ENCODE data around the gene ALOXE3. TPM values are rescaled to one million over a fixed set of nuclear protein-coding genes. Genes with fewer than 3 reads are reported as not detected.
"Not testable (repeated sequence)": the region's sequence is repeated elsewhere in the genome, so short reads cannot be mapped to it uniquely, and the experiment has no call there.

Gene ALOXE3
- total RNA-seq, 1 donor from 2014 or later = 0.47 TPM

GRCh38 chr17:8091033-8091687 is 27.2 kb downstream of the ALOXE3 start:
- DNase-seq = no peak

- no peak for DNase-seq
Measured at GRCh38 chr17:8089728-8090127, 28.6 kb downstream of the ALOXE3 start.

GRCh38 chr17:8087952-8088230 is 30.4 kb downstream of the ALOXE3 start:
- no peak for DNase-seq

GRCh38 chr17:8087075-8087951 is 31.0 kb downstream of the ALOXE3 start, which contains the start of gene ALOX12B:
Gene ALOX12B, minus strand, starts transcription at chr17:8087716. Its CDS starts 274 bp downstream, at chr17:8087442.
- no peak for DNase-seq

GRCh38 chr17:8084250-8084649 is 34.1 kb downstream of the ALOXE3 start:
- no peak for DNase-seq

GRCh38 chr17:8082292-8082691 is 36.0 kb downstream of the ALOXE3 start:
- DNase-seq = no peak

GRCh38 chr17:8081876-8082275 is 36.4 kb downstream of the ALOXE3 start:
- no peak for DNase-seq

GRCh38 chr17:8080799-8081219 is 37.5 kb downstream of the ALOXE3 start:
- no peak for DNase-seq

GRCh38 chr17:8080208-8080798 is 38.0 kb downstream of the ALOXE3 start:
- DNase-seq = no peak

- peak; percentile 37 for DNase-seq
Measured at GRCh38 chr17:8079291-8080207, 38.8 kb downstream of the ALOXE3 start.

- DNase-seq = not testable (repeated sequence)
Measured at GRCh38 chr17:8077939-8078338, 40.4 kb downstream of the ALOXE3 start.

- DNase-seq = no peak
Measured at GRCh38 chr17:8076502-8077266, 41.6 kb downstream of the ALOXE3 start.

GRCh38 chr17:8075574-8076342 is 42.6 kb downstream of the ALOXE3 start:
- no peak for DNase-seq

GRCh38 chr17:8075081-8075480 is 43.2 kb downstream of the ALOXE3 start:
- DNase-seq = no peak

- no peak for DNase-seq
Measured at GRCh38 chr17:8074554-8074953, 43.8 kb downstream of the ALOXE3 start.

GRCh38 chr17:8073627-8074484 is 44.5 kb downstream of the ALOXE3 start:
- DNase-seq = no peak

- no peak for DNase-seq
Measured at GRCh38 chr17:8072729-8073461, 45.4 kb downstream of the ALOXE3 start.

GRCh38 chr17:8072341-8072728 is 46.0 kb downstream of the ALOXE3 start:
- no peak for DNase-seq

GRCh38 chr17:8071496-8071895 is 46.8 kb downstream of the ALOXE3 start:
- DNase-seq = no peak

Data from occipital lobe (tissue), 2 donors.